ENCODE measurements around the gene NT5C2.

- TF ChIP-seq, protein P1, sequence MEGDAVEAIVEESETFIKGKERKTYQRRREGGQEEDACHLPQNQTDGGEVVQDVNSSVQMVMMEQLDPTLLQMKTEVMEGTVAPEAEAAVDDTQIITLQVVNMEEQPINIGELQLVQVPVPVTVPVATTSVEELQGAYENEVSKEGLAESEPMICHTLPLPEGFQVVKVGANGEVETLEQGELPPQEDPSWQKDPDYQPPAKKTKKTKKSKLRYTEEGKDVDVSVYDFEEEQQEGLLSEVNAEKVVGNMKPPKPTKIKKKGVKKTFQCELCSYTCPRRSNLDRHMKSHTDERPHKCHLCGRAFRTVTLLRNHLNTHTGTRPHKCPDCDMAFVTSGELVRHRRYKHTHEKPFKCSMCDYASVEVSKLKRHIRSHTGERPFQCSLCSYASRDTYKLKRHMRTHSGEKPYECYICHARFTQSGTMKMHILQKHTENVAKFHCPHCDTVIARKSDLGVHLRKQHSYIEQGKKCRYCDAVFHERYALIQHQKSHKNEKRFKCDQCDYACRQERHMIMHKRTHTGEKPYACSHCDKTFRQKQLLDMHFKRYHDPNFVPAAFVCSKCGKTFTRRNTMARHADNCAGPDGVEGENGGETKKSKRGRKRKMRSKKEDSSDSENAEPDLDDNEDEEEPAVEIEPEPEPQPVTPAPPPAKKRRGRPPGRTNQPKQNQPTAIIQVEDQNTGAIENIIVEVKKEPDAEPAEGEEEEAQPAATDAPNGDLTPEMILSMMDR (IDR thresholded peaks at IDR 0.05; ENCODE audit: low read length) = no peak
- TF ChIP-seq EZH2 (optimal IDR thresholded peaks at IDR 0.05; ENCODE audit: low read depth, low read length) (no peak), EZH2phosphoT487 (IDR thresholded peaks at IDR 0.05; ENCODE audit: low read length) (no peak)
Observed at GRCh38 chr10:103095005-103095404, 98.1 kb downstream of the NT5C2 start.
